ENCODE results near the gene PARD3.
"Not testable (repeated sequence)": the region's sequence is repeated elsewhere in the genome, so short reads cannot be mapped to it uniquely, and the experiment has no call there.

Gene PARD3

DNA sequence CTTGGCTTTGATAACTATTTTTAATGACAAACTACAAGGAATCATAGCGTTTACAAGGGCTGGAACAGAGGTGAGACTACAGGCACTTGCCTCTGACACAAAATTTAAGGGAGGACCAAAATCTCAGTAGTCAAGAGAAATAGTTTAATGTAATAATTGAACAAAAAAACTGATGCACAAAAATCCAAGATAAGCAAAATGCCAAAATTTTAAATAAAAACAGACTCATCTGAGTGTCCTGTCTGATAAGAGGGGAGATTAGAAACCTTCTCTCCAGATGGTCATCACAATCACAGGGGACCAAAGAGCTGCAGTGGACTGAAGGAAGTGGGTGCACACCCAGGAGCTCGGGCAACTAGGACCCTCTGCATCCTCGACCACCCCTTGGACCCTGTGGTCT, 70.5 kb downstream of the PARD3 start:
- no peak for DNase-seq

DNA sequence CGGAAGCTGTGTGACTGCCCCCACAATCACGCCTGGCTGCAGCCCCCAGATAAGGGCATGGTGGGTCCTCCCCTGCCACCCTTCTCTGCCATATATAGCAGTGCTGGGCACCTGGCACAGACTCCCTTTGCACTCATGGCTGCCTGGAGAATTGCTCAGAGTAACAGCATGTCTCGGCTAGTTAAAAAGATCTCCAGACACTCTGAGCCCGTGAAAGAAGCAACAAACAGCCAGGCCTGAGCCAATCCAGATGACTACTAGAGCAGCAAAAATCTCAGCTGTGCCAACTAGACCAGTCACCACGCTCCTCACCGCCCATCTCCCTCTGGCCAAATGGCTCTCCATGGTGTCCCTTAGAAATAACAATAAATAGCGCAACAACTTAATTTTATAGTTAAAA, 71.3 kb downstream of the PARD3 start:
- peak in 13 of 51 donors; percentile 6 to 49 (median 20) for DNase-seq

DNA sequence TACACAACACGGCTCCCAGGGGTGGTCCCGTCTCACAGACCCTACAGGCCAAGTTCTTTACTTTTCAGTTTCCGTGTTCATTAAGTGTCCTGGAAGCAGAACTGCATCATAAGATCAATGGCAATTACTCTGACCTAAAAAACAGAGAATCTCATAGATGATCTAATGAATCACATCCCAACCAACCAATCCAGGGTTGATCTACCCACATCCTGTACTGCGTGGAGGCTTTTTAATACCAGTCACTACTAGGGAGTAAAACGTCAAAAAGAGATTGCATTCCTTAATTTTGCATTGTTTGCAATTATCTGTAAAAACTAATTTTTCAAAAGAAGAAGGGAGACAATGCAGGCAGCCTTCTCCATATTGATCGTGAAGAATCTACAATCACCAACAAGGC, 72.6 kb downstream of the PARD3 start:
- DNase-seq, result no peak

DNA sequence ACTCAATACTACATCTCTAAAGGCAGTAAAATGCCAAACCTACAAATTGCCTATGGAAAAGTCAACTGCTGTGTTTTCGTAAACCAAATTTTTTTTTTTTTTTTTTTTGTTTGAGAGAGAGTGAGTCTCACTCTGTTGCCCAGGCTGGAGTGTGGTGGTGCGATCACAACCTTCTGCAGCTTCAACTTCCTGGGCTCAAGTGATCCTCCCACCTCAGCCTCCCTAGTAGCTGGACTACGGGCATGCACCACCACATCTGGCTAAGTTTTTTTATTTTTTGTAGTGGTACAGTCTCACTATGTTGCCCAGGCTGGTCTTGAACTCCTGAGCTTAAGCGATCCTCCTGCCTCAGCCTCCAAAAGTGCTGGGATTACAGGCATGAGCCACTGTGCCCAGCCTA, 74.0 kb downstream of the PARD3 start:
- not testable (repeated sequence) for DNase-seq

DNA sequence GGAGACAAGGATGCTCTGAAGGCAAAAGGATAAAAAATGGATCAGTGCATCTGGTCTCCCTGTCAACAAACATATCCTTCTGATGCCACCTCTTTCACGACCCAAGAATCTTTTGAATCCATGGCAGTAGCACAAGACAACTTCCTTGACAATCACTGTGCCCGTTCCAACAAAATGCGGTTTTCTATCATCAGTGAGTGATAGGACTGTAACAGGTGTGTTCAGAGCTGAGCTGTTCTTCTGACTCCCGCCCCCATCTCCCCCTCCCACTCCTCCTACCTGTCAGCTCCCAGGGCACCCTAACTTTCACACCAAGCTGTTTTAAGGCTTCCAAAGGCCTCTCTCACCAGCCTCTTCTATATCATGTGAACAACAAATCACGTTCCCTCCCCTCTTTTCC, 74.8 kb downstream of the PARD3 start:
- no peak for DNase-seq

DNA sequence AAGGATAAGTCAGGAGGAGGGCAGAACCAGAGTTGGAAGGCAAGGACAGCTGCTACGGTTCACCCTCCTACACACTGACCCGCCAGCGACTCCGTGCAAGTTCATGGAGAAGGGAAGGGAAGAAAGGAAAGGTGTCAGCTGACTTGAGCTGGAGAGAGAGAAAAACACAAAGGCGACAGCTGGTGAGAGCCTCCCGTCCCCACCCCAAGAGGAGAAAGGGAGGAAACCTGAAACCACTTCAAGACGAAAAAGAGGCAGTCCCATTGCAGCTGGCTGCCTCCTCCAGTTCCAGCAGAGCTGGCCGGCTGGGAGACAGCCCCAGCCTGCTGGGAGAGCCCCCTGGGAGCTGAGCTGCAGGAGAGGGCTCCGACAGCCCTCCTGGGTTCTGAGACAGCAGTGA, 75.2 kb downstream of the PARD3 start:
- peak in 3 of 51 donors; percentile 8 to 28 (median 15) for DNase-seq

GRCh38 chr10:34737772-34738169, 77.3 kb downstream of the PARD3 start:
- no peak for DNase-seq

- DNase-seq, result no peak
These were observed 77.9 kb downstream of the PARD3 start for GRCh38 chr10:34736976-34737771.

DNA sequence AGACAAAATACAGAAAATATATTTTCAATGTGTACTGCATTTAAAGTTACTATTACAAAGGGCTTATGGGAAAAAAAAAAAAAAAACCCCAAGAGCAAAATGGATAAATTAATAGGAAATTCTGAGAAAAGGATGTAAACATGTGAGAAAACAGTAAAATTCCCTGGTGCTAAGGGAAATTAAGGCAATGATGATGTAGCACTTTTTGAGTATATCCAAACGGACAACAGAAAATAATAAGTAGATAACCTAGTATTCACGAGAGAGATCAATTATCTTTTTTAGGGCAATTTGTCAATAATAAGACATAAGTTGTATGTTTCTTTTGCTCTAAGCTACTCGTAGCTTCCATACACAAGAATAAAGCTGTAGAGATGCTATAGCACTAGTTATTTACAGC, 80.2 kb downstream of the PARD3 start:
- DNase-seq, result no peak

DNA sequence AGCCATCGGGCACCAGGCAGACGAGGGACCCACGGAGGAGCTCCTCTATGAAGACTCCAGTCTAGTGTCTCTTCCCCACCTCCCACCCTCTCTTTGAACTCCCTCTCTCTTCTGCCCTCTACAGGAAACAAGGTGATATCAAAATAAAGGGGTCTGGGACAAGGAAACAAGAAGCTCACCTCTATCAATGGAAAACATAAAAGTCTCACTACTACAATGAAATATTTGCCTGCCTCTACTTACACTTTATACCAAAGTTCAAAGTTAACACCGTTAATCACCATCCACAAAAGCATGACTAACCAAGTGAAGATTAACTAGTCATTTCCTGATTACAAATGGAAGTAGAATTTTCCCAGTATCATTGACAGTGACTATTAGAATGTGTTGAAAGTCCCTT, 82.2 kb downstream of the PARD3 start:
- no peak for DNase-seq

DNA sequence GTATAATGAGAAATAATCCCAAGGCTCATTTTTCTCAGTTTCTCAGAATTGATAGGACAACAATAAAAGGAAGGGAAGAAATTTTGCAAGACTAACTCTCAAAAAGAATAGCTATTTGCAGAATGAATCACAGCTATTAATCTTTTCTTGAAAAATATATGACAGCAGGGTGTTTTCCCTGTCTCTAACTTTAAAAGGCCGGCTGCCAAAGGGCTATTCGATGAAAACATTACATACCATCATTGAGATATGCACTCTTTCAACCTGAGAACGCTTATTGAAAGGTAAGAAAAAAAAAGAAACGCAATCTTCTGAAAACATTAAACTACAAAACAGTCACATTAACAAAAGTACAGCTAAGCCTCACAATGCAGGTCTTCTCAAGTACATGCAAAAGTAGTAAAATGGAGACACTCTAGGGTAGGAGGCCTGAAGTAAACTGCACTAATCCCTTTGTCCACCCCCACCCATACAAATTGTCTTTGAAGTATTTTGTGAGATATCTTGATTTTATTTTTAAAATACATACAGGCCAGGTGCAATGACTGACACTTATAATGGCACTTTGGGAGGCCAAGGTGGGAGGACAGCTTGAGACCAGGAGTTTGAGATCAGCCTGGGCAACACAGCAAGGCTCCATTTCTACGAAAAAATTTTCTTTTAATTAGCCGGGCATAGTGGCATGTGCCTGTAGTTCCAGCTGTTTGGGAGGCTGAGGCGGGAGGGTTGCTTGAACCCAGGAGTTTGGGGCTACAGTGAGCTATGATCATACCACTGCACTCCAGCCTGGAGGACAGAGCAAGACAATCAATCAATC, 83.0 kb downstream of the PARD3 start:
- DNase-seq, result no peak

DNA sequence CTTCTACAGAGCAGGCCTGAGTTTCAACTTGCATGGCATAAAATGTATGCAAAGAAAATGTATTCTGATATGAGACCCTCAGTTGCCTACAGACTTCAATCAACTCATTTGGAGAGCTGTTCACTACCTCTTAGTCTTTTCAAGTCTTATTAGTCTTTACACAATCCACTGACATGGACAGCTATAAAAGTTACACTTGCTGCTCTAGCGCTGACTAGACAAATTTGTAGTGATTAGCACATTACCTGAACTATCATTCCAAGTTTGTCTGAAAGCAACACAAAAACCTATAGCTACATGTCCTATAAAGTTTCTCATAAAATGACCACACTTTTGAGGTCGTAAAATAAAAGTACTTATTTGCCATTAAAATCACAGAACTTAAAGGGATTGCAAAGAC, 83.9 kb downstream of the PARD3 start:
- no peak for DNase-seq

DNA sequence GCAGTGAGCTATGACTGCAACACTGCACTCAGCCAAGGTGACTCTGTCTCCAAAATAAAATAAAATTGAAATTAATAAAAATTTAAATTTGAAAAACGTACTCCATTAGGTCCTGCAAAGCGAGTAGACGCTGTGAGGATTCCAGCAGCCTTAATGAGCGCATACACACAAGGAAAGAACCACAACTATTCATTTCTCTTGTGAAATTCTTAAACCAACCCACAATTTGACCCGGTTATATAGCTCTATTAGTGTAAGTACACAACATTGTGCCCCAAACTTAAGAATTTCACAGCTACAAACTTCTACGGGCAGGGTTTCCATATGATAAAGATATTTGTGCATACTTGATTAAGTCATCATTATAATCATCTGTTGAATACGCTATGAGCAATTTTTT, 84.4 kb downstream of the PARD3 start:
- DNase-seq, result no peak

DNA sequence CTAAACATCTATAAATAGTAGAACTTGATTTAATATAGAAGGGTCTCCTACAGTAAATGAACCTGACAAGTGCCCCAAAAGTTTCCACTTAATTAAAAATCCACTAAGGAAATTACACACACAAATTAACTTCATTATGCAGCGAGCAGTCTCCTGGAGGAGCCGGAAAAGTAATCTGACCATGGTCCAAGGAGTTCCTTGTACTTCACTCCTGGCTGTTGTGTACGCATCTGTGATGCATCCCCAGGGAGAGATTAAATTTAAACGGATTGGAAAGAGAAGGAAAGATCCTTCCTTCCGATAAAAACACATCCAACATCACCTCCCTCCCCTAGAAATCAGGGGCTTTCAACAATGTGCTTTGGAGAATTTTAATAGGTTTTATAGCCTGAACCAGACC, 85.5 kb downstream of the PARD3 start:
- DNase-seq, result no peak

DNA sequence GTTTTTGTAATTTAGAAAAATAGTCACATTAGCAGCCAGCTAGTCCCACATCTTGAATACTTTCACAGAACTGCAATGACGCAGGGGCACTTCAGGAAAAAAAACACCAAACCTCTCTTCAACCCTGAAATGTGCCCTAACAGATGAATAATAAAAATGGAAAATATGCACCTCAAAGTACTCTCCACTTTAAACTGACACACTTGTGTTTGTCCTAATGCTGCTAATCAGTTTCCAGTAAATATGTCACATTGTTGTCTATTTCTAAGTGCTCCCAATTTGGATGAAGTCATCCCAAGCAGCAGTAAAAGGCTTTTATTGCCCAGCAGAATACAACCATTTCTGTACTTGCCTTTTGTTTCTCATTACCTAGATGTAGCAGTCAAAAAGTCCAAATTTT, 86.7 kb downstream of the PARD3 start:
- no peak for DNase-seq

DNA sequence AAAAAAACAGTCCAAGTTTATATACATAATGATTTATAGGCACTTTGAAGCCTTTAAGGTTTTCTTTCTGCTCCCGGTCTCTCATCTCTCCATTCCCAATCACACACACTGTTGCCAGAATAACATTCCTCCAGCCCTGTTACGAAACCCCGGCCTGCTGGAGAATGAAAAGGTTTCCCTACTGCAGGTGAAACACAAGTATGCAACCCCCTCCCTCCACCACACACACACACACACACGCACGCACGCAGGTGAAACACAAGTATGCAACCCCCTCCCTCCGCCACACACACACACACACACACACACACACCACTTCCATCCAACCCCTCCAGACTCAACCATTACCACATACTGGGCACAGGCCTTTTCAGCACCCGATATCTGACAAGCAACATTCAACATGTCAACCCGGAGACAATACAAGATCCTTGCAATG, 87.5 kb downstream of the PARD3 start:
- DNase-seq, result no peak

GRCh38 chr10:34726862-34727261, 88.2 kb downstream of the PARD3 start:
- DNase-seq, result no peak

DNA sequence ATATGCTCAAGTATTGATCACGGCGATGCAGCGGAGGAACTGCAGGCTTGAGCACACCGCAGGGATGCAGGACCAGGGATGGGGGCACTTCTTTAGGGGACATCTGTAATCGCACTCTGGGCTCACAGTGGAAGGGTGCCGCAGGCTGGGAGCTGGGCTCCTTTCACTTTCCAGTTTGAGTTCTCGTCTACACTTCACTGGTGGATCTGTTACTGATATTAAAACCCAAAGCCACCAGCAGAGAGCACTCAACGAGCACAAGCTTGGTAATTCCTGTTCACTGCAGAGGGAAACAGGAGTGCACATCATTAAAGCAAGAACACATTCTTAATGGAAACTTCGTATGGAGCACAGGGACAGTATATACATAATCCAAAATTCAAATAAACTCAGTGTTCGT, 91.3 kb downstream of the PARD3 start:
- DNase-seq, result peak in 16 of 51 donors; percentile 3 to 41 (median 12)

DNA sequence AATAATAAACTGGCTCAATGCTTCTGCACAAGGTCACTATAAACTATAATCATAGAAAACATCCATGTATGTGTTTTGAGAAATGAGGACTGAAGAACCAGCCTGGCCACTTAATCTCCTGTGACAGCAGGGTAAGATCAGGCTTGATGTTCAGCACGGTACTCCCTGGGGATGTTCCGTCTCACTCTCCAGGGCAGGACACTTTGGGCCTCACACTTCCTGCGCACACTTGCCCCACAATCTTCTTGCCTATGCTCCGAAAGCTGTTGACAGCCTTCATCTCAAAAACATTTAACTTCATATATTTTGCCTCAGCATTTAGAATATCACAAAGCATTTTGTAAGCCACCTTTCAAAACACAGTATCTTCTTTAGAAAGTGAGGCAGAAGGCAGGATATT, 92.7 kb downstream of the PARD3 start:
- no peak for DNase-seq

DNA sequence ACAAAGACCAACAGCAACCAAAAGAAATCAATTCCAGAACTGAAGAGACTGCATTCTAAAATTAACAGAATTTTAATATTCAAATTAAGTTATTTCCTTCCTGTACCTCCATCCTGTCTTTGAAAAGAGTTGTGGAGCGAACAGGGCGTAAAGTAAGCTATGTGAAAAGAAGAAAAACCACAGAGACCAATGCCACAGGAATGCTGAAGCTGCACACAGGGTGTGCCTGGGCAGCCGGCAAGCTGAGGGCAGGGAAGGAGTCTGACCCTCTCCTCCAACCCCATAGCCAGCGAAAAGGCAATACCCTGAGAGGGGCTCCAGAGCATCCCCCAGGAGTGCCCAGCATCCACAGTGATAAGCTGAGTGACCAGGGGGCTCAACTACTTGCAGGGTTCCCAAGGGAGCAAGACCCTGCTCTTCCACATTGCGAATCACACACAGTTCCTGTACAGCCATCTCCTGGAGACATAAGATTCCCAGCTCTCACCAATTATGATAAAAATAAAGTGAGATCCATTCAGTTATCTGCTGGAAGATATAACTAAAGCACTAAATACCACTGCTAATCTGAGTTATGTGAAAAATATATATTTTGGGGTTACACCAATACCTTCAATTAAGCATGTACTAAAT, 93.8 kb downstream of the PARD3 start:
- no peak for DNase-seq

- no peak for DNase-seq
These were observed 95.3 kb downstream of the PARD3 start for GRCh38 chr10:34719746-34720145.

DNA sequence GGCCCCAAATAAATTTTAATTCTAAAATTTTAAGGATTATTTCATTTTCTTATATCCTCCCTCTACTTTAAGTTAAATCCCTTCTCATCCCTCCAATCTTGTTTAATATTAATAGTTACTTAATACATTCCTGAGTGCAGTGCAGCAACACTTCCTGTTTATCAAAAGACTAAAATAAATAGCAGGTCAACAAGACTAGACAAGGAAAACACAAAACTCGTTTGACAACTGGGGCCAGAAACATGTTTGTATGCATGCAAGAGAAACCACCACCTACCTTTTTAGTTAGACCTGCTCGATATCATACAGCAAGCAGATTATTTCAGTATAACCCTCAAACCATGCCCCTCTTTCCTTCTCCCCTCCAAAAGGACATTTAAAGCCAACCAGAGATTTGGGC, 95.8 kb downstream of the PARD3 start:
- DNase-seq, result no peak

Measured in hypothalamus (tissue), 51 donors.